Endothelial cell of umbilical vein (primary cell): Measurements from ENCODE around the gene RANBP1. TPM values are rescaled to one million over a fixed set of nuclear protein-coding genes. Genes with fewer than 3 reads are reported as not detected.

ENCODE experiments used
- BruUV-seq: library from RNA; stranded (reverse); fragments of 400-500 nt; replicated peaks from 2 replicates; lab custom pipeline; 2021; lab: Mats Ljungman, UMichigan
- CTCF ChIA-PET: fragments of 300-600, 350-600 bp; sonication (Branson Sonifier 250); formaldehyde crosslinking; loops from one replicate; lab custom pipeline; 2021; ENCODE audit warnings: antibody characterized with exemption, inconsistent platforms; lab: Charles Lee
- POLR2A ChIA-PET: fragments of 300-600, 350-600 bp; sonication (Branson Sonifier 250); formaldehyde crosslinking; loops from one replicate; lab custom pipeline; 2021; ENCODE audit warnings: antibody characterized with exemption, inconsistent platforms; lab: Charles Lee
- DNase-seq: peaks from one replicate; pipeline ENCODE4 v3.0.0-alpha.2; 2011; ENCODE audit warnings: low read depth, low spot score
- FAIRE-seq: peaks from 2 replicates; lab custom pipeline; 2011; peaks lifted over from hg19 to GRCh38; lab: Jason Lieb, UNC
- H2AFZ ChIP-seq: 2 replicates; pipeline ENCODE4 v1.6.0; 2012; ENCODE audit warnings: low read depth, low read length, control low read depth, inconsistent platforms
- H3K27ac ChIP-seq: 2 replicates; pipeline ENCODE4 v1.5.1; 2011; ENCODE audit warnings: low read depth, mild to moderate bottlenecking, control low read depth, low read length, moderate library complexity; ENCODE audit not compliant: insufficient read depth
- H3K27me3 ChIP-seq, 2 experiments: 2 replicates each; pipeline versions ENCODE4 v1.6.0 to v1.6.1; 2011; ENCODE audit warnings: low read length in 2 of 2, mixed read lengths in 1 of 2; ENCODE audit not compliant: control insufficient read depth in 2 of 2, insufficient read depth in 2 of 2
- H3K36me3 ChIP-seq, 2 experiments: 2 replicates in 1 of 2; 3 replicates in 1 of 2; pipeline ENCODE4 v1.5.1; 2011; ENCODE audit warnings: low read length in 2 of 2, mild to moderate bottlenecking in 1 of 2, moderate library complexity in 1 of 2; ENCODE audit not compliant: control insufficient read depth in 2 of 2, insufficient read depth in 2 of 2; ENCODE audit errors: extremely low read depth in 1 of 2
- H3K4me1 ChIP-seq: 3 replicates; pipeline ENCODE4 v1.5.1; 2011; ENCODE audit warnings: mild to moderate bottlenecking, low read length; ENCODE audit not compliant: control insufficient read depth, insufficient read depth; ENCODE audit errors: extremely low read depth
- H3K4me2 ChIP-seq: 2 replicates; pipeline ENCODE4 v1.6.1; 2011; ENCODE audit warnings: low read length, control low read depth, mixed read lengths; ENCODE audit not compliant: insufficient read depth
- H3K4me3 ChIP-seq, 3 experiments: fragments of 200-600 bp in 1 of 3; sonication (generic), shearing (Covaris generic) in 1 of 3; replicated peaks in 1 of 3; 2 replicates each; pipeline ENCODE4 v1.5.1; 2011 to 2016; ENCODE audit warnings: control low read depth in 3 of 3, low read length in 3 of 3, mild to moderate bottlenecking in 2 of 3, inconsistent platforms in 1 of 3, low read depth in 1 of 3, moderate library complexity in 1 of 3; ENCODE audit not compliant: insufficient read depth in 1 of 3
- H3K79me2 ChIP-seq: 2 replicates; pipeline ENCODE4 v1.6.0; 2012; ENCODE audit warnings: low read length, inconsistent platforms; ENCODE audit not compliant: control insufficient read depth, insufficient read depth
- H3K9ac ChIP-seq: replicated peaks from 2 replicates; pipeline ENCODE3; 2011; ENCODE audit warnings: low read length, control low read depth; ENCODE audit not compliant: insufficient read depth; ENCODE audit errors: extremely low read depth
- H3K9me1 ChIP-seq: replicated peaks from 3 replicates; pipeline ENCODE4 v1.6.0; 2011; ENCODE audit warnings: mild to moderate bottlenecking, low read length; ENCODE audit not compliant: control insufficient read depth, insufficient read depth; ENCODE audit errors: extremely low read depth
- H3K9me3 ChIP-seq: replicated peaks from 2 replicates; pipeline ENCODE4 v1.5.1; 2012; ENCODE audit warnings: low read length, inconsistent platforms; ENCODE audit not compliant: control insufficient read depth, insufficient read depth
- H4K20me1 ChIP-seq: replicated peaks from 2 replicates; pipeline ENCODE3; 2011; ENCODE audit warnings: mild to moderate bottlenecking, low read length; ENCODE audit not compliant: control insufficient read depth, insufficient read depth; ENCODE audit errors: extremely low read depth
- CTCF ChIP-seq, 2 donors: IDR thresholded peaks; 1 replicate in 1 of 2; 2 replicates in 1 of 2; pipeline ENCODE4 v1.5.1; 2011; ENCODE audit warnings: low read length in 2 of 2, mild to moderate bottlenecking in 2 of 2, moderate library complexity in 2 of 2, control low read depth in 1 of 2, inconsistent platforms in 1 of 2, low read depth in 1 of 2; ENCODE audit not compliant: insufficient read depth in 1 of 2; ENCODE audit errors: extremely low read depth in 1 of 2
- EZH2 ChIP-seq: IDR thresholded peaks from 2 replicates; pipeline ENCODE4 v1.6.1; 2012; ENCODE audit warnings: borderline replicate concordance, low read depth, mild to moderate bottlenecking, moderate library complexity, low read length, inconsistent platforms; ENCODE audit not compliant: severe bottlenecking
- FOS ChIP-seq: IDR thresholded peaks from 2 replicates; pipeline ENCODE4 v1.6.1; 2011; ENCODE audit warnings: mild to moderate bottlenecking, low read length, moderate library complexity, borderline replicate concordance; ENCODE audit not compliant: insufficient read depth
- GATA2 ChIP-seq: IDR thresholded peaks from 2 replicates; pipeline ENCODE4 v1.7.0; 2011; ENCODE audit warnings: low read depth, mild to moderate bottlenecking, moderate library complexity, mixed read lengths, low read length; ENCODE audit not compliant: insufficient read length, insufficient read depth
- JUN ChIP-seq: IDR thresholded peaks from 2 replicates; pipeline ENCODE4 v1.6.1; 2011; ENCODE audit warnings: borderline replicate concordance, low read depth; ENCODE audit not compliant: insufficient read length, insufficient read depth
- MAX ChIP-seq: IDR thresholded peaks from 2 replicates; pipeline ENCODE4 v1.6.1; 2011; ENCODE audit not compliant: insufficient read depth, insufficient read length
- MYC ChIP-seq: IDR thresholded peaks from one replicate; pipeline ENCODE4 v1.6.1; 2011; ENCODE audit warnings: mild to moderate bottlenecking, low read depth, low read length
- POLR2A ChIP-seq: IDR thresholded peaks from 2 replicates; pipeline ENCODE4 v1.6.1; 2012; ENCODE audit warnings: low read depth, mild to moderate bottlenecking, control low read depth, low read length
- POLR2AphosphoS5 ChIP-seq: IDR thresholded peaks from 2 replicates; pipeline ENCODE4 v1.6.1; 2012; ENCODE audit warnings: low read depth, mild to moderate bottlenecking, control low read depth, low read length, moderate library complexity; ENCODE audit not compliant: insufficient read depth
- dilution Hi-C: fragments of 300-500 bp; cut with MboI; formaldehyde crosslinking; loops from one replicate; pipeline ENCODE4 v1.15.0; 2019; ENCODE audit warnings: low sequenced_read_pairs; ENCODE audit not compliant: extremely low pct_ligation_motif_present
- intact Hi-C: fragments of 100-400 bp; cut with micrococcal nuclease; formaldehyde crosslinking; loops from one replicate; pipeline ENCODE4 v1.10.0; 2022
- polyA plus RNA-seq, 4 experiments: library from polyadenylated mRNA; depleted of rRNA in 3 of 4; stranded (reverse) in 3 of 4; unstranded in 1 of 4; fragments of >200 nt; gene quantifications; 2 replicates each; pipeline versions ENCODE4 v1.2.1 to v1.2.3, GENCODE V29; 2011 to 2012; ENCODE audit warnings: missing spikeins in 1 of 4
- total RNA-seq: library from RNA; stranded (reverse); gene quantifications from 2 replicates; pipeline ENCODE4 v1.2.3, GENCODE V29; 2021

Gene RANBP1
- total and polyA plus RNA-seq, 2 donors (not counting 3 experiments of a cell fraction or from before 2014, with no cell fraction given): 228 to 247 TPM

- DNase-seq (no peak), FAIRE-seq (no peak)
- Histone ChIP-seq H3K9ac (no peak overlapping the region), H3K79me2 (peaks cover 27% of the 10 kb centered on the region), H3K36me3 (peaks cover 17 to 74% of the 10 kb centered on the region in 2 experiments), H3K4me2 (no peak overlapping the region), H4K20me1 (no peaks in the 10 kb centered on the region), H3K27me3 (no peaks in the 10 kb centered on the region), H3K27ac (no peak overlapping the region), H3K4me1 (no peaks in the 10 kb centered on the region), H3K4me3 (no peak overlapping the region), H3K9me1 (no peaks in the 10 kb centered on the region), H2AFZ (no peak overlapping the region), H3K9me3 (no peaks in the 10 kb centered on the region)
- dilution Hi-C loops (no loop called here), intact Hi-C loops (no loop called here)
- POLR2A ChIA-PET: no interaction called here
- no peak for TF ChIP-seq POLR2AphosphoS5
- CTCF ChIA-PET: interaction anchor here (1.1 kb wide), 1 partner anchor 18 kb away, joined by 3 read pairs; no protein-coding TSS in a partner anchor
- BruUV-seq: no TSS peak
These were observed 10.3 kb upstream of the RANBP1 start for GRCh38 chr22:20105456-20106204.

GRCh38 chr22:20106205-20106848, 9.6 kb upstream of the RANBP1 start:
- dilution Hi-C loops: no loop called here
- peaks cover 16 to 73% of the 10 kb centered on the region in 2 experiments for H3K36me3 ChIP-seq
- no peak overlapping the region for H3K27ac ChIP-seq
- no peak overlapping the region for H3K9ac ChIP-seq
- H3K4me2 ChIP-seq: no peak overlapping the region
- H3K4me1 ChIP-seq: no peaks in the 10 kb centered on the region
- ChIA-PET POLR2A (no interaction called here), CTCF (interaction anchor here (1.1 to 1.5 kb wide), 2 partner anchors 18 to 383 kb away, joined by 3 read pairs; partner anchors contain the start of gene GP1BB)
- H3K9me3 ChIP-seq: no peaks in the 10 kb centered on the region
- TF ChIP-seq MYC: no peak
- TF ChIP-seq EZH2: no peak
- TF ChIP-seq POLR2AphosphoS5: no peak
- no peak for TF ChIP-seq CTCF (IDR thresholded peaks at IDR 0.05; ENCODE audit: extremely low read depth in 1 of 2, insufficient read depth in 1 of 2, low read depth in 1 of 2, low read length in 2 of 2)
- no peak for TF ChIP-seq GATA2
- no peak for TF ChIP-seq POLR2A
- no peak for TF ChIP-seq JUN
- TF ChIP-seq FOS: no peak
- no peak for TF ChIP-seq MAX
- H3K4me3 ChIP-seq: no peak overlapping the region
- intact Hi-C loops: no loop called here
- H4K20me1 ChIP-seq: no peaks in the 10 kb centered on the region
- peaks cover 22% of the 10 kb centered on the region for H3K79me2 ChIP-seq
- no peak overlapping the region for H2AFZ ChIP-seq
- DNase-seq: no peak
- no peaks in the 10 kb centered on the region for H3K27me3 ChIP-seq
- no peaks in the 10 kb centered on the region for H3K9me1 ChIP-seq
- FAIRE-seq: no peak
- BruUV-seq: no TSS peak
